ENCODE measurements around the gene PGS1. TPM values are rescaled to one million over a fixed set of nuclear protein-coding genes. Genes with fewer than 3 reads are reported as not detected.

PGS1 gene
- total RNA-seq, 2 donors from 2014 or later: 29.2 to 57.4 TPM

DNA sequence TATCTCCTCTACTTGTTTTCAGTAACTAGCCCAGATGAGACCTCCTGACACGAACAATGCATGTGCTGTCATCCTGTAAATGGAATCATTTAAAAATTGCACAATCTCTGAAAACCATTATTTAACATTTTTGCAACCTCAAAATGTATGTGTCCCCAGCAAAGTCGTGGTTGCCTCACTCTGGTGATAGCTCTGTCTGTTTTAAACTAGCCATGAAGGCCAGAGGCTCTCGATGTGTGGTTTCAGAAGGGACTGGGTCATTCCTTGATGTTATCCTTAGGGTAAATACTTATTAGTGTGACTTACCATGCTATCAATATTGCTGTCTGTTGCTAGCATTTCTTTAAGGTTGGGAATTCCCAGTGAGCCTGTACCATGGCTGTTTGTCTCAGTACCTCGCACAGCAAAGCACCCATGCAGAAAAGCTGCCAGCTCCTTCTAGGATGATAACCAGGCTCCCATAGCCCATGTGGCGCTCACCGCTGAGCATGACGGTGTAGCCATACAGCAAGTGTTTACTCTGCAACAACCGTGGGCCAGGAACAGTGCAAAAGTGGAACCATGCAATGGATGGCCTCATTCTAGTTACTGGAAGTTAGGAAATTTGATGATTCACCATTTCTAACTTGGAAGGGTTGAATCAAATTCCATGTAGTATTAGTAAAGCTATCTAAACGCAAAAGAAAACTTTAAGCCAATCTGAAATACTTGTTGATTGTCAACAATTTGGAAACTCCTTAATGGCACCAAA lies 2.9 kb upstream of the PGS1 start:
- 72% methylated on average over 9 of the region's 9 CpGs for WGBS
- peaks cover 13% of the 10 kb centered on the region for H3K4me1 ChIP-seq (replicated peaks)
- H3K27ac ChIP-seq: no peak overlapping the region
- H3K9me3 ChIP-seq: no peaks in the 10 kb centered on the region
- H3K4me3 ChIP-seq: no peak overlapping the region
- DNase-seq (ENCODE audit: low spot score): no peak
- H3K36me3 ChIP-seq: no peaks in the 10 kb centered on the region
- no peaks in the 10 kb centered on the region for H3K27me3 ChIP-seq (replicated peaks; ENCODE audit: insufficient read depth)
- intact Hi-C loops (cut with DNase I): no loop called here
- TF ChIP-seq, protein P1, sequence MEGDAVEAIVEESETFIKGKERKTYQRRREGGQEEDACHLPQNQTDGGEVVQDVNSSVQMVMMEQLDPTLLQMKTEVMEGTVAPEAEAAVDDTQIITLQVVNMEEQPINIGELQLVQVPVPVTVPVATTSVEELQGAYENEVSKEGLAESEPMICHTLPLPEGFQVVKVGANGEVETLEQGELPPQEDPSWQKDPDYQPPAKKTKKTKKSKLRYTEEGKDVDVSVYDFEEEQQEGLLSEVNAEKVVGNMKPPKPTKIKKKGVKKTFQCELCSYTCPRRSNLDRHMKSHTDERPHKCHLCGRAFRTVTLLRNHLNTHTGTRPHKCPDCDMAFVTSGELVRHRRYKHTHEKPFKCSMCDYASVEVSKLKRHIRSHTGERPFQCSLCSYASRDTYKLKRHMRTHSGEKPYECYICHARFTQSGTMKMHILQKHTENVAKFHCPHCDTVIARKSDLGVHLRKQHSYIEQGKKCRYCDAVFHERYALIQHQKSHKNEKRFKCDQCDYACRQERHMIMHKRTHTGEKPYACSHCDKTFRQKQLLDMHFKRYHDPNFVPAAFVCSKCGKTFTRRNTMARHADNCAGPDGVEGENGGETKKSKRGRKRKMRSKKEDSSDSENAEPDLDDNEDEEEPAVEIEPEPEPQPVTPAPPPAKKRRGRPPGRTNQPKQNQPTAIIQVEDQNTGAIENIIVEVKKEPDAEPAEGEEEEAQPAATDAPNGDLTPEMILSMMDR (IDR thresholded peaks at IDR 0.05): no peak
- TF ChIP-seq POLR2AphosphoS5 (IDR thresholded peaks at IDR 0.05): no peak

- TF ChIP-seq POLR2AphosphoS5 (IDR thresholded peaks at IDR 0.05) (no peak), POLR2A (IDR thresholded peaks at IDR 0.05) (no peak)
- TF ChIP-seq, protein P1 (IDR thresholded peaks at IDR 0.05): no peak
- Histone ChIP-seq H3K4me3 (no peak overlapping the region), H3K27me3 (replicated peaks; ENCODE audit: insufficient read depth) (no peaks in the 10 kb centered on the region), H3K36me3 (no peaks in the 10 kb centered on the region), H3K4me1 (replicated peaks) (peaks cover 13% of the 10 kb centered on the region), H3K9me3 (no peaks in the 10 kb centered on the region), H3K27ac (no peak overlapping the region)
- 91% methylated on average over 5 of the region's 5 CpGs for WGBS
- DNase-seq (ENCODE audit: low spot score): no peak
- intact Hi-C loops (cut with DNase I): no loop called here
Observed at GRCh38 chr17:78376161-78376560, 2.3 kb upstream of the PGS1 start.

- H3K27ac ChIP-seq: peak overlapping the region; percentile 78 to 79
- DNase-seq (ENCODE audit: low spot score): no peak
- intact Hi-C loops (cut with DNase I): no loop called here
- TF ChIP-seq, protein P1 (IDR thresholded peaks at IDR 0.05): no peak
- TF ChIP-seq POLR2AphosphoS5 (IDR thresholded peaks at IDR 0.05) (no peak), POLR2A (IDR thresholded peaks at IDR 0.05) (no peak)
- H3K4me3 ChIP-seq: peak overlapping the region; percentile 97 to 99
- peaks cover 13% of the 10 kb centered on the region for H3K4me1 ChIP-seq (replicated peaks)
- no peaks in the 10 kb centered on the region for H3K9me3 ChIP-seq
- no peaks in the 10 kb centered on the region for H3K36me3 ChIP-seq
- 55% methylated on average over 14 of the region's 14 CpGs for WGBS
- H3K27me3 ChIP-seq (replicated peaks; ENCODE audit: insufficient read depth): no peaks in the 10 kb centered on the region
Observed at GRCh38 chr17:78377858-78378224, 608 bp upstream of the PGS1 start.

- no peak for DNase-seq (ENCODE audit: low spot score)
- Histone ChIP-seq H3K4me3 (peak overlapping the region; percentile 97 to 99), H3K27ac (peak overlapping the region; percentile 78 to 79), H3K36me3 (no peaks in the 10 kb centered on the region), H3K4me1 (replicated peaks) (peaks cover 15% of the 10 kb centered on the region), H3K27me3 (replicated peaks; ENCODE audit: insufficient read depth) (no peaks in the 10 kb centered on the region), H3K9me3 (no peaks in the 10 kb centered on the region)
- intact Hi-C loops (cut with DNase I): no loop called here
- WGBS: 3% methylated on average over 7 of the region's 7 CpGs
- no peak for TF ChIP-seq POLR2A (IDR thresholded peaks at IDR 0.05)
- TF ChIP-seq, protein P1 (IDR thresholded peaks at IDR 0.05): no peak
- no peak for TF ChIP-seq POLR2AphosphoS5 (IDR thresholded peaks at IDR 0.05)
Observed at GRCh38 chr17:78379131-78379491, 662 bp downstream of the PGS1 start.

GRCh38 chr17:78380370-78380769 lies 1.9 kb downstream of the PGS1 start:
- no peak overlapping the region for H3K27ac ChIP-seq
- H3K27me3 ChIP-seq (replicated peaks; ENCODE audit: insufficient read depth): no peaks in the 10 kb centered on the region
- no peaks in the 10 kb centered on the region for H3K36me3 ChIP-seq
- H3K4me1 ChIP-seq (replicated peaks): peaks cover 19% of the 10 kb centered on the region
- H3K4me3 ChIP-seq: no peak overlapping the region
- intact Hi-C loops (cut with DNase I): no loop called here
- no peaks in the 10 kb centered on the region for H3K9me3 ChIP-seq
- TF ChIP-seq, protein P1 (IDR thresholded peaks at IDR 0.05): no peak
- no peak for TF ChIP-seq POLR2AphosphoS5 (IDR thresholded peaks at IDR 0.05)
- TF ChIP-seq POLR2A (IDR thresholded peaks at IDR 0.05): no peak
- no peak for DNase-seq (ENCODE audit: low spot score)
- WGBS: 74% methylated on average over 5 of the region's 5 CpGs

All from prostate gland (tissue), 2 donors.